ENCODE results near the gene STK39. TPM values are rescaled to one million over a fixed set of nuclear protein-coding genes. Genes with fewer than 3 reads are reported as not detected.

STK39 gene
- total and polyA plus RNA-seq, 2 donors (not counting 1 experiment from before 2014, with no cell fraction given) = 16.7 to 30.1 TPM

GRCh38 chr2:167950571-167950970 is 296.8 kb downstream of the STK39 start:
- no peak overlapping the region for H3K4me3 ChIP-seq (replicated peaks in 1 of 4; ENCODE audit: control extremely low read depth in 1 of 4, insufficient read depth in 1 of 4, low read depth in 3 of 4, low read length in 4 of 4)
- DNase-seq (ENCODE audit: low read depth in 2 of 2) = no peak
- H2AFZ ChIP-seq (ENCODE audit: low read length) = no peak overlapping the region
- TF ChIP-seq, protein P1, sequence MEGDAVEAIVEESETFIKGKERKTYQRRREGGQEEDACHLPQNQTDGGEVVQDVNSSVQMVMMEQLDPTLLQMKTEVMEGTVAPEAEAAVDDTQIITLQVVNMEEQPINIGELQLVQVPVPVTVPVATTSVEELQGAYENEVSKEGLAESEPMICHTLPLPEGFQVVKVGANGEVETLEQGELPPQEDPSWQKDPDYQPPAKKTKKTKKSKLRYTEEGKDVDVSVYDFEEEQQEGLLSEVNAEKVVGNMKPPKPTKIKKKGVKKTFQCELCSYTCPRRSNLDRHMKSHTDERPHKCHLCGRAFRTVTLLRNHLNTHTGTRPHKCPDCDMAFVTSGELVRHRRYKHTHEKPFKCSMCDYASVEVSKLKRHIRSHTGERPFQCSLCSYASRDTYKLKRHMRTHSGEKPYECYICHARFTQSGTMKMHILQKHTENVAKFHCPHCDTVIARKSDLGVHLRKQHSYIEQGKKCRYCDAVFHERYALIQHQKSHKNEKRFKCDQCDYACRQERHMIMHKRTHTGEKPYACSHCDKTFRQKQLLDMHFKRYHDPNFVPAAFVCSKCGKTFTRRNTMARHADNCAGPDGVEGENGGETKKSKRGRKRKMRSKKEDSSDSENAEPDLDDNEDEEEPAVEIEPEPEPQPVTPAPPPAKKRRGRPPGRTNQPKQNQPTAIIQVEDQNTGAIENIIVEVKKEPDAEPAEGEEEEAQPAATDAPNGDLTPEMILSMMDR (conservative IDR thresholded peaks at IDR 0.05 in 1 of 2, IDR thresholded peaks at IDR 0.05 in 1 of 2; ENCODE audit: low read depth in 1 of 2, low read length in 2 of 2) = no peak
- no peak for TF ChIP-seq EZH2 (IDR thresholded peaks at IDR 0.05; ENCODE audit: low read length, missing control alignments)
- no peaks in the 10 kb centered on the region for H3K79me2 ChIP-seq (ENCODE audit: control insufficient read depth, insufficient read depth, low read length)
- no peak overlapping the region for H3K9ac ChIP-seq (ENCODE audit: insufficient read depth, low read length)
- no peaks in the 10 kb centered on the region for H3K36me3 ChIP-seq (ENCODE audit: control insufficient read depth, insufficient read depth, low read length)
- no peak overlapping the region for H3K27ac ChIP-seq (ENCODE audit: insufficient read depth, low read length)
- H3K9me3 ChIP-seq (ENCODE audit: control insufficient read depth, insufficient read depth, low read depth, low read length) = no peaks in the 10 kb centered on the region
- H3K4me1 ChIP-seq (ENCODE audit: control insufficient read depth, extremely low read depth, insufficient read depth, low read length) = no peaks in the 10 kb centered on the region
- no peak overlapping the region for H3K4me2 ChIP-seq (ENCODE audit: extremely low read depth, insufficient read depth, low read length)
- no peaks in the 10 kb centered on the region for H3K27me3 ChIP-seq (ENCODE audit: control insufficient read depth, insufficient read depth, low read length)
- H4K20me1 ChIP-seq (ENCODE audit: control insufficient read depth, extremely low read depth, insufficient read depth, low read length) = no peaks in the 10 kb centered on the region

DNA sequence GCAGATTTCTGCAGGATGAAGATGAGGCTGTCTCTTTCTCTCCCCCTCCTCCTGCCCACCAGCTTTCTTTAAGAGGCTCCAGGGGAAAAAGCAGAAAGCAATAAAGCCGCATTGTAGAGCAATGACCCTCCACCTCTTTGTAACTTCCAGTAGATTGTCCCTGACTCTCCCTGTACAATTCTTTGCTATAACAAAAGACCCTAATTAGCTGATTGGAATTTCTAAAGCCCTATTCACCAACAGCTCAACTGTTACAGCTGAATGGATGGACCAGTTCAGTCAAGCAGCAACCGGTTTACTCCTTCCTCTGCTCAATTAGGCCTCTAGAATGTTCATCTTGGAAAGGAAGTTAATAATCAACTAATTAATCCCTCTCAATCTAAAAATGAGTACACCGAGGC is 301.0 kb downstream of the STK39 start:
- H3K79me2 ChIP-seq (ENCODE audit: control insufficient read depth, insufficient read depth, low read length) = no peaks in the 10 kb centered on the region
- TF ChIP-seq, protein P1 (conservative IDR thresholded peaks at IDR 0.05 in 1 of 2, IDR thresholded peaks at IDR 0.05 in 1 of 2; ENCODE audit: low read depth in 1 of 2, low read length in 2 of 2) = no peak
- TF ChIP-seq EZH2 (IDR thresholded peaks at IDR 0.05; ENCODE audit: low read length, missing control alignments) = no peak

GRCh38 chr2:167945660-167946368 is 301.6 kb downstream of the STK39 start:
- Histone ChIP-seq H3K79me2 (ENCODE audit: control insufficient read depth, insufficient read depth, low read length) (no peaks in the 10 kb centered on the region), H3K4me3 (replicated peaks in 1 of 4; ENCODE audit: control extremely low read depth in 1 of 4, insufficient read depth in 1 of 4, low read depth in 3 of 4, low read length in 4 of 4) (no peak overlapping the region), H2AFZ (ENCODE audit: low read length) (no peak overlapping the region), H3K27me3 (ENCODE audit: control insufficient read depth, insufficient read depth, low read length) (no peaks in the 10 kb centered on the region), H3K36me3 (ENCODE audit: control insufficient read depth, insufficient read depth, low read length) (no peaks in the 10 kb centered on the region), H4K20me1 (ENCODE audit: control insufficient read depth, extremely low read depth, insufficient read depth, low read length) (no peaks in the 10 kb centered on the region), H3K4me1 (ENCODE audit: control insufficient read depth, extremely low read depth, insufficient read depth, low read length) (no peaks in the 10 kb centered on the region), H3K9ac (ENCODE audit: insufficient read depth, low read length) (no peak overlapping the region), H3K27ac (ENCODE audit: insufficient read depth, low read length) (no peak overlapping the region), H3K9me3 (ENCODE audit: control insufficient read depth, insufficient read depth, low read depth, low read length) (no peaks in the 10 kb centered on the region), H3K4me2 (ENCODE audit: extremely low read depth, insufficient read depth, low read length) (no peak overlapping the region)
- TF ChIP-seq, protein P1 (conservative IDR thresholded peaks at IDR 0.05 in 1 of 2, IDR thresholded peaks at IDR 0.05 in 1 of 2; ENCODE audit: low read depth in 1 of 2, low read length in 2 of 2) = no peak
- TF ChIP-seq EZH2 (IDR thresholded peaks at IDR 0.05; ENCODE audit: low read length, missing control alignments) = no peak
- no peak for DNase-seq (ENCODE audit: low read depth in 2 of 2)

More for the DNA sequence above, 301.0 kb downstream of the STK39 start:
- no peak for DNase-seq (ENCODE audit: low read depth in 2 of 2)
- Histone ChIP-seq H3K4me3 (replicated peaks in 1 of 4; ENCODE audit: control extremely low read depth in 1 of 4, insufficient read depth in 1 of 4, low read depth in 3 of 4, low read length in 4 of 4) (no peak overlapping the region), H3K27ac (ENCODE audit: insufficient read depth, low read length) (no peak overlapping the region), H3K9ac (ENCODE audit: insufficient read depth, low read length) (no peak overlapping the region), H2AFZ (ENCODE audit: low read length) (no peak overlapping the region), H4K20me1 (ENCODE audit: control insufficient read depth, extremely low read depth, insufficient read depth, low read length) (no peaks in the 10 kb centered on the region), H3K27me3 (ENCODE audit: control insufficient read depth, insufficient read depth, low read length) (no peaks in the 10 kb centered on the region), H3K9me3 (ENCODE audit: control insufficient read depth, insufficient read depth, low read depth, low read length) (no peaks in the 10 kb centered on the region), H3K36me3 (ENCODE audit: control insufficient read depth, insufficient read depth, low read length) (no peaks in the 10 kb centered on the region), H3K4me1 (ENCODE audit: control insufficient read depth, extremely low read depth, insufficient read depth, low read length) (no peaks in the 10 kb centered on the region), H3K4me2 (ENCODE audit: extremely low read depth, insufficient read depth, low read length) (no peak overlapping the region)

Data from fibroblast of lung (primary cell).